ENCODE data around the gene LIMS1. TPM values are rescaled to one million over a fixed set of nuclear protein-coding genes. Genes with fewer than 3 reads are reported as not detected.

LIMS1 gene
- total RNA-seq, 1 donor from 2014 or later: 85.5 TPM

DNA sequence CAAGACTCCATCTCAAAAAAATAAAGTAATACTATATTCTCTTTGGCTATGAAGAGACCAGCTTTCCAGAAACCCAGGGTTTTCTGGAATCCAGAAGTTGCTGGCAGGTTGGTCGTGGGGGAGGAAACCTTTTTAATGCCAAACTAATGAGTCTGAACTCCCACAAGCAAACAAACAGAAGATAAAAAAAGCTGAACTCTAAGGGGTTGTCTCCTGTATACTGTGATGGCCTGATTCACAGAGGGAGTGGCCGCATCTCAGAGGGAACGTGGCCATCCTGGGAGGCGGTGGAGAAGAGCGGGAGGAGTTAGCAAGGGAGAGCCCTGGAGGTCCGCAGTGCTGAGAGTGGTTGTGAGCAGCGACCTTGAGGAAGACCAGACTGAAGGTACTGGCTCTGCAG is 36.1 kb downstream of the LIMS1 start:
- ATAC-seq: no peak
- intact Hi-C loops (cut with DNase I): no loop called here

GRCh38 chr2:108571286-108571685 is 37.0 kb downstream of the LIMS1 start:
- H3K9me3 ChIP-seq: no peaks in the 10 kb centered on the region
- no peak overlapping the region for H3K4me3 ChIP-seq
- no peak for TF ChIP-seq CTCF (IDR thresholded peaks at IDR 0.05)
- H3K36me3 ChIP-seq: no peaks in the 10 kb centered on the region
- DNase-seq: no peak
- no peak overlapping the region for H3K27ac ChIP-seq
- no peaks in the 10 kb centered on the region for H3K27me3 ChIP-seq (ENCODE audit: low read depth)
- H3K4me1 ChIP-seq: peaks cover 30% of the 10 kb centered on the region
- intact Hi-C loops (cut with DNase I): no loop called here
- no peak for ATAC-seq

More for the DNA sequence above, 36.1 kb downstream of the LIMS1 start:
- Histone ChIP-seq H3K4me1 (peaks cover 38% of the 10 kb centered on the region), H3K27me3 (ENCODE audit: low read depth) (no peaks in the 10 kb centered on the region), H3K36me3 (no peaks in the 10 kb centered on the region), H3K9me3 (no peaks in the 10 kb centered on the region), H3K27ac (no peak overlapping the region), H3K4me3 (no peak overlapping the region)
- no peak for DNase-seq
- no peak for TF ChIP-seq CTCF (IDR thresholded peaks at IDR 0.05)

DNA sequence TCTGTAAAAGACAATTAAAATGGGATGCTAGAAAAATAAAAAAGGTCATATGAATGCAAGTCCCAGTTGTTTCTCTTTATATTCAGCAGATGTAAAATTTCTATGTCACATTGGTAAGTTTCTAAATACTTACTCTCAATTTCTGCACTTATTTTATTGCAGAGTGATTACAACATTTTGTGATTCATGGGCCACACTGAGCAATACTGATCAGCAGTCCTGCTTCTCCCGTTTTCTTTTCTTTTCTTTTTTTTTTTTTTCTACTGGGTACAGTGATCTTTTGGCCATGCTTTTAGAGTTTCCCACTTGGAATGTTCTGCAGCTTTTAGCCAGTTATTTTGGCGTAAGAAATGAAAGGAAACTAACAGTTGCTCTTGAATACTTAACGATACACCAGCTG is 38.8 kb downstream of the LIMS1 start:
- no peaks in the 10 kb centered on the region for H3K9me3 ChIP-seq
- intact Hi-C loops (cut with DNase I): no loop called here
- DNase-seq (no peak), ATAC-seq (peak in 1 of 2 donors; percentile 36)
- no peak overlapping the region for H3K27ac ChIP-seq
- peaks cover 27% of the 10 kb centered on the region for H3K4me1 ChIP-seq
- TF ChIP-seq CTCF (IDR thresholded peaks at IDR 0.05): no peak
- H3K27me3 ChIP-seq (ENCODE audit: low read depth): no peaks in the 10 kb centered on the region
- H3K36me3 ChIP-seq: no peaks in the 10 kb centered on the region
- no peak overlapping the region for H3K4me3 ChIP-seq

GRCh38 chr2:108574332-108574731 is 40.1 kb downstream of the LIMS1 start:
- H3K27me3 ChIP-seq (ENCODE audit: low read depth): no peaks in the 10 kb centered on the region
- intact Hi-C loops (cut with DNase I): no loop called here
- peaks cover 34% of the 10 kb centered on the region for H3K4me1 ChIP-seq
- no peaks in the 10 kb centered on the region for H3K36me3 ChIP-seq
- no peaks in the 10 kb centered on the region for H3K9me3 ChIP-seq
- ATAC-seq (no peak), DNase-seq (no peak)
- H3K4me3 ChIP-seq: no peak overlapping the region
- H3K27ac ChIP-seq: no peak overlapping the region
- no peak for TF ChIP-seq CTCF (IDR thresholded peaks at IDR 0.05)

- H3K4me3 ChIP-seq: no peak overlapping the region
- intact Hi-C loops (cut with DNase I): no loop called here
- no peaks in the 10 kb centered on the region for H3K9me3 ChIP-seq
- H3K27me3 ChIP-seq (ENCODE audit: low read depth): no peaks in the 10 kb centered on the region
- H3K4me1 ChIP-seq: peaks cover 41% of the 10 kb centered on the region
- no peak overlapping the region for H3K27ac ChIP-seq
- H3K36me3 ChIP-seq: no peaks in the 10 kb centered on the region
- DNase-seq (no peak), ATAC-seq (no peak)
- no peak for TF ChIP-seq CTCF (IDR thresholded peaks at IDR 0.05)
Measured at GRCh38 chr2:108575132-108575966, 41.1 kb downstream of the LIMS1 start.

All from lower lobe of right lung (tissue), 2 donors.